Hepatocyte (in vitro differentiated cells): Measurements from ENCODE around the gene RAB3C. TPM values are rescaled to one million over a fixed set of nuclear protein-coding genes. Genes with fewer than 3 reads are reported as not detected.

ENCODE experiments used
- DNase-seq: peaks from one replicate; pipeline ENCODE4 v3.0.0-alpha.2; 2016; ENCODE audit warnings: low spot score
- H2AFZ ChIP-seq: fragments of 200-600 bp; sonication (generic); 2 replicates; pipeline ENCODE4 v1.6.0; 2016; ENCODE audit warnings: antibody characterized with exemption, mild to moderate bottlenecking
- H3K27ac ChIP-seq: fragments of 200-600 bp; sonication (generic); 2 replicates; pipeline ENCODE4 v1.5.1; 2016; ENCODE audit warnings: mild to moderate bottlenecking
- H3K27me3 ChIP-seq: fragments of 200-600 bp; sonication (generic); 2 replicates; pipeline ENCODE4 v1.6.1; 2016
- H3K36me3 ChIP-seq: fragments of 200-600 bp; sonication (generic); replicated peaks from 2 replicates; pipeline ENCODE4 v1.5.1; 2016; ENCODE audit warnings: low read depth; ENCODE audit not compliant: insufficient read depth
- H3K4me1 ChIP-seq: fragments of 200-600 bp; sonication (generic); 2 replicates; pipeline ENCODE4 v1.5.1; 2016; ENCODE audit warnings: mild to moderate bottlenecking, moderate library complexity; ENCODE audit not compliant: insufficient read depth
- H3K4me2 ChIP-seq: fragments of 200-600 bp; sonication (generic); 2 replicates; pipeline ENCODE4 v1.6.0; 2016
- H3K4me3 ChIP-seq: fragments of 200-600 bp; sonication (generic); 2 replicates; pipeline ENCODE4 v1.5.1; 2016; ENCODE audit warnings: mild to moderate bottlenecking
- H3K79me2 ChIP-seq: fragments of 200-600 bp; sonication (generic); 2 replicates; pipeline ENCODE4 v1.6.0; 2017; ENCODE audit warnings: mild to moderate bottlenecking
- H3K9me2 ChIP-seq: fragments of 200-600 bp; sonication (generic); replicated peaks from 2 replicates; pipeline ENCODE4 v1.6.0; 2017; ENCODE audit warnings: mild to moderate bottlenecking; ENCODE audit not compliant: insufficient read depth
- H3K9me3 ChIP-seq: fragments of 200-600 bp; sonication (generic); 2 replicates; pipeline ENCODE4 v1.5.1; 2016; ENCODE audit warnings: low read depth, mild to moderate bottlenecking
- H4K20me1 ChIP-seq: fragments of 200-600 bp; sonication (generic); 2 replicates; pipeline ENCODE4 v1.6.0; 2016; ENCODE audit warnings: mild to moderate bottlenecking; ENCODE audit not compliant: insufficient read depth, poor library complexity, severe bottlenecking
- EZH2 ChIP-seq: fragments of 200-600 bp; sonication (generic); IDR thresholded peaks from 2 replicates; pipeline ENCODE4 v1.6.1; 2016; ENCODE audit warnings: antibody characterized with exemption, mild to moderate bottlenecking, borderline replicate concordance
- EZH2phosphoT487 ChIP-seq: fragments of 200-600 bp; sonication (generic); IDR thresholded peaks from one replicate; pipeline ENCODE4 v1.6.1; 2018; ENCODE audit warnings: antibody characterized with exemption, mild to moderate bottlenecking, low read depth, moderate library complexity; ENCODE audit not compliant: unreplicated experiment, severe bottlenecking
- WGBS: methylation state at CpG from one replicate; pipeline ENCODE4 v1.1.6; 2016; ENCODE audit warnings: low lambda C conversion rate; ENCODE audit errors: missing lambda C conversion rate; 5-methylcytosine and 5-hydroxymethylcytosine counted together
- polyA plus RNA-seq: library from polyadenylated mRNA; unstranded; fragments of >200 nt; fragmentation: Nextera tagmentation; extraction: Ambion mirVana; gene quantifications from 2 replicates; pipeline ENCODE4 v1.2.1, GENCODE V29; 2016
- total RNA-seq: library from RNA; depleted of rRNA; stranded (reverse); fragments of >200 nt; gene quantifications from 2 replicates; pipeline ENCODE4 v1.2.3, GENCODE V29; 2014
- TF ChIP-seq, protein P1 (sequence below): fragments of 200-600 bp; sonication (generic); IDR thresholded peaks from 2 replicates; pipeline ENCODE4 v1.5.1; 2016; ENCODE audit warnings: antibody characterized with exemption, mild to moderate bottlenecking; ENCODE audit not compliant: poor library complexity

Gene RAB3C
- total and polyA plus RNA-seq, 2 experiments from 2014 or later, result 5.2 to 6.4 TPM

GRCh38 chr5:58774937-58775336 lies 192.1 kb downstream of the RAB3C start:
- no peaks in the 10 kb centered on the region for H3K79me2 ChIP-seq
- WGBS, result 100% methylated on average over 2 of the region's 2 CpGs
- H3K4me1 ChIP-seq, result peaks cover 18% of the 10 kb centered on the region
- no peaks in the 10 kb centered on the region for H3K9me2 ChIP-seq
- no peak overlapping the region for H3K4me2 ChIP-seq
- H4K20me1 ChIP-seq, result no peaks in the 10 kb centered on the region
- TF ChIP-seq, protein P1, sequence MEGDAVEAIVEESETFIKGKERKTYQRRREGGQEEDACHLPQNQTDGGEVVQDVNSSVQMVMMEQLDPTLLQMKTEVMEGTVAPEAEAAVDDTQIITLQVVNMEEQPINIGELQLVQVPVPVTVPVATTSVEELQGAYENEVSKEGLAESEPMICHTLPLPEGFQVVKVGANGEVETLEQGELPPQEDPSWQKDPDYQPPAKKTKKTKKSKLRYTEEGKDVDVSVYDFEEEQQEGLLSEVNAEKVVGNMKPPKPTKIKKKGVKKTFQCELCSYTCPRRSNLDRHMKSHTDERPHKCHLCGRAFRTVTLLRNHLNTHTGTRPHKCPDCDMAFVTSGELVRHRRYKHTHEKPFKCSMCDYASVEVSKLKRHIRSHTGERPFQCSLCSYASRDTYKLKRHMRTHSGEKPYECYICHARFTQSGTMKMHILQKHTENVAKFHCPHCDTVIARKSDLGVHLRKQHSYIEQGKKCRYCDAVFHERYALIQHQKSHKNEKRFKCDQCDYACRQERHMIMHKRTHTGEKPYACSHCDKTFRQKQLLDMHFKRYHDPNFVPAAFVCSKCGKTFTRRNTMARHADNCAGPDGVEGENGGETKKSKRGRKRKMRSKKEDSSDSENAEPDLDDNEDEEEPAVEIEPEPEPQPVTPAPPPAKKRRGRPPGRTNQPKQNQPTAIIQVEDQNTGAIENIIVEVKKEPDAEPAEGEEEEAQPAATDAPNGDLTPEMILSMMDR, result no peak
- TF ChIP-seq EZH2 (no peak), EZH2phosphoT487 (no peak)
- H3K27ac ChIP-seq, result no peak overlapping the region
- H3K27me3 ChIP-seq, result no peaks in the 10 kb centered on the region
- no peaks in the 10 kb centered on the region for H3K36me3 ChIP-seq
- H2AFZ ChIP-seq, result no peak overlapping the region
- H3K4me3 ChIP-seq, result no peak overlapping the region
- DNase-seq, result no peak
- H3K9me3 ChIP-seq, result no peaks in the 10 kb centered on the region

- Histone ChIP-seq H3K27ac (no peak overlapping the region), H3K4me2 (no peak overlapping the region), H3K36me3 (no peaks in the 10 kb centered on the region), H3K9me3 (no peaks in the 10 kb centered on the region), H3K27me3 (no peaks in the 10 kb centered on the region), H2AFZ (no peak overlapping the region), H4K20me1 (no peaks in the 10 kb centered on the region), H3K4me3 (no peak overlapping the region), H3K79me2 (no peaks in the 10 kb centered on the region), H3K4me1 (peaks cover 18% of the 10 kb centered on the region), H3K9me2 (no peaks in the 10 kb centered on the region)
- TF ChIP-seq, protein P1, result no peak
- TF ChIP-seq EZH2, result no peak
- TF ChIP-seq EZH2phosphoT487, result no peak
- DNase-seq, result no peak
- whole genome bisulfite sequencing, result 86% methylated on average over 2 of the region's 2 CpGs
Measured at GRCh38 chr5:58775701-58776262, 192.9 kb downstream of the RAB3C start.

DNA sequence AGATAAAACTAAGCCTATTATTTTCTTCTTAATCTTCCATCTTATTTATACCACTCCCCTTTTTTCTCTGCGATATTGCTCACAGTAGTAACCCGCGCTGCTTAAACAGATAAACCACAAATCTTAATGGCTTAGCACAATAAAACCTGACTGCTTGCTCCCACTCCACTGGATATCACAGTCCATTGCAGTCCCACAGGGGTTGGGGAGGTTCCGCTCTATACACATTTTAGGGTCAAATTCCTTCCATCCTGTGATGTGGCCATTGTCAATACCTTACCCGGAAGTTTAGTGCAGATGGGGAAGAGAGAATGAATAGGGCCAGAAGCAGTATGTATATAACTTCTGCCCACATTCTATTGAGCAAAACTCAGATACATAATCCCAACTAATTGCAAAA lies 193.7 kb downstream of the RAB3C start:
- Histone ChIP-seq H3K36me3 (no peaks in the 10 kb centered on the region), H3K27me3 (no peaks in the 10 kb centered on the region), H3K79me2 (no peaks in the 10 kb centered on the region), H3K4me1 (peaks cover 18% of the 10 kb centered on the region), H2AFZ (no peak overlapping the region), H3K4me3 (no peak overlapping the region), H4K20me1 (no peaks in the 10 kb centered on the region), H3K4me2 (no peak overlapping the region), H3K9me2 (no peaks in the 10 kb centered on the region), H3K27ac (peak overlapping the region; percentile 55), H3K9me3 (no peaks in the 10 kb centered on the region)
- TF ChIP-seq EZH2phosphoT487, result no peak
- TF ChIP-seq, protein P1, result no peak
- TF ChIP-seq EZH2, result no peak
- DNase-seq, result no peak
- 64% methylated on average over 5 of the region's 5 CpGs for WGBS

- H3K9me2 ChIP-seq, result no peaks in the 10 kb centered on the region
- no peaks in the 10 kb centered on the region for H3K79me2 ChIP-seq
- no peaks in the 10 kb centered on the region for H3K27me3 ChIP-seq
- H4K20me1 ChIP-seq, result no peaks in the 10 kb centered on the region
- no peak overlapping the region for H3K27ac ChIP-seq
- no peak overlapping the region for H3K4me3 ChIP-seq
- H3K9me3 ChIP-seq, result no peaks in the 10 kb centered on the region
- H3K4me1 ChIP-seq, result peaks cover 4% of the 10 kb centered on the region
- 78% methylated on average over 3 of the region's 3 CpGs for WGBS
- no peak for DNase-seq
- no peak overlapping the region for H3K4me2 ChIP-seq
- TF ChIP-seq EZH2, result no peak
- TF ChIP-seq, protein P1, result no peak
- no peak for TF ChIP-seq EZH2phosphoT487
- H2AFZ ChIP-seq, result no peak overlapping the region
- H3K36me3 ChIP-seq, result no peaks in the 10 kb centered on the region
Measured at GRCh38 chr5:58778888-58779287, 196.0 kb downstream of the RAB3C start.
